Endothelial cell of umbilical vein (primary cell): Measurements from ENCODE around the gene ADCY2.

Source experiments
- CTCF ChIP-seq, 2 donors: IDR thresholded peaks; 1 replicate in 1 of 2; 2 replicates in 1 of 2; pipeline ENCODE4 v1.5.1; 2011; ENCODE audit warnings: low read length in 2 of 2, mild to moderate bottlenecking in 2 of 2, moderate library complexity in 2 of 2, control low read depth in 1 of 2, inconsistent platforms in 1 of 2, low read depth in 1 of 2; ENCODE audit not compliant: insufficient read depth in 1 of 2; ENCODE audit errors: extremely low read depth in 1 of 2
- FOS ChIP-seq: IDR thresholded peaks from 2 replicates; pipeline ENCODE4 v1.6.1; 2011; ENCODE audit warnings: mild to moderate bottlenecking, low read length, moderate library complexity, borderline replicate concordance; ENCODE audit not compliant: insufficient read depth
- JUN ChIP-seq: IDR thresholded peaks from 2 replicates; pipeline ENCODE4 v1.6.1; 2011; ENCODE audit warnings: borderline replicate concordance, low read depth; ENCODE audit not compliant: insufficient read length, insufficient read depth
- MAX ChIP-seq: IDR thresholded peaks from 2 replicates; pipeline ENCODE4 v1.6.1; 2011; ENCODE audit not compliant: insufficient read depth, insufficient read length
- MYC ChIP-seq: IDR thresholded peaks from one replicate; pipeline ENCODE4 v1.6.1; 2011; ENCODE audit warnings: mild to moderate bottlenecking, low read depth, low read length
- POLR2A ChIP-seq: IDR thresholded peaks from 2 replicates; pipeline ENCODE4 v1.6.1; 2012; ENCODE audit warnings: low read depth, mild to moderate bottlenecking, control low read depth, low read length
- POLR2AphosphoS5 ChIP-seq: IDR thresholded peaks from 2 replicates; pipeline ENCODE4 v1.6.1; 2012; ENCODE audit warnings: low read depth, mild to moderate bottlenecking, control low read depth, low read length, moderate library complexity; ENCODE audit not compliant: insufficient read depth

- TF ChIP-seq MYC: no peak
- no peak for TF ChIP-seq FOS
- no peak for TF ChIP-seq CTCF (IDR thresholded peaks at IDR 0.05; ENCODE audit: extremely low read depth in 1 of 2, insufficient read depth in 1 of 2, low read depth in 1 of 2, low read length in 2 of 2)
- no peak for TF ChIP-seq POLR2AphosphoS5
- TF ChIP-seq POLR2A: no peak
- TF ChIP-seq MAX: no peak
- no peak for TF ChIP-seq JUN
Observed at GRCh38 chr5:7875151-7875550, 479.2 kb downstream of the ADCY2 start.
